C4-2B (cell line): ENCODE results near the gene SPRN.

ENCODE experiments used
- CTCF ChIP-seq: fragments of 450-650 bp; conservative IDR thresholded peaks from 2 replicates; pipeline ENCODE4 v1.5.1; 2017; ENCODE audit warnings: mild to moderate bottlenecking
- ZFX ChIP-seq: fragments of 450-650 bp; IDR thresholded peaks from 2 replicates; pipeline ENCODE4 v1.6.1; 2017

- no peak for TF ChIP-seq CTCF
- TF ChIP-seq ZFX, result no peak
These were observed 20.2 kb upstream of the SPRN start for GRCh38 chr10:133444342-133445267.
